Natural killer cell (primary cell): ENCODE data around the gene MIA3. TPM values are rescaled to one million over a fixed set of nuclear protein-coding genes. Genes with fewer than 3 reads are reported as not detected.

Experiments used
- ATAC-seq, 3 donors: fragments of 150-1000 bp in 2 of 3; fragments of 200-7000 bp in 1 of 3; cut with Tn5 transposase; 1 replicate in 1 of 3; 2 replicates in 2 of 3; pipeline ENCODE4 v1.10.0; 2021; ENCODE audit warnings: mild to moderate bottlenecking in 2 of 3, moderate library complexity in 2 of 3
- DNase-seq, 2 donors: peaks; one replicate each; pipeline versions ENCODE4 v3.0.0 to v3.0.0-alpha.2; 2013 to 2021; ENCODE audit warnings: mixed read lengths in 1 of 2
- H3K27ac ChIP-seq: one replicate; pipeline ENCODE4 v1.5.1; 2013; ENCODE audit warnings: mild to moderate bottlenecking, low read length
- H3K27me3 ChIP-seq: one replicate; pipeline ENCODE4 v1.6.1; 2013; ENCODE audit warnings: low read length; ENCODE audit not compliant: control insufficient read depth, insufficient read depth
- H3K36me3 ChIP-seq: one replicate; pipeline ENCODE4 v1.6.1; 2013; ENCODE audit warnings: low read length; ENCODE audit not compliant: control insufficient read depth, insufficient read depth
- H3K4me1 ChIP-seq: one replicate; pipeline ENCODE4 v1.6.1; 2013; ENCODE audit warnings: low read length; ENCODE audit not compliant: control insufficient read depth, insufficient read depth
- H3K4me3 ChIP-seq: one replicate; pipeline ENCODE4 v1.5.1; 2013; ENCODE audit warnings: low read length
- H3K9me3 ChIP-seq: one replicate; pipeline ENCODE4 v1.6.1; 2013; ENCODE audit warnings: low read length; ENCODE audit not compliant: control insufficient read depth, insufficient read depth
- H3K27ac Mint-ChIP-seq, 2 donors: one replicate each; pipeline ENCODE4 v1.8.0; 2022; ENCODE audit warnings: mild to moderate bottlenecking in 2 of 2, mixed read lengths in 2 of 2, moderate library complexity in 1 of 2
- H3K27me3 Mint-ChIP-seq, 2 donors: one replicate each; pipeline ENCODE4 v1.8.0; 2022; ENCODE audit warnings: low read depth in 2 of 2, mixed read lengths in 2 of 2
- H3K36me3 Mint-ChIP-seq: one replicate; pipeline ENCODE4 v1.8.0; 2022; ENCODE audit warnings: mixed read lengths
- H3K4me1 Mint-ChIP-seq, 2 donors: one replicate each; pipeline ENCODE4 v1.8.0; 2022; ENCODE audit warnings: mixed read lengths in 2 of 2
- H3K4me3 Mint-ChIP-seq: one replicate; pipeline ENCODE4 v1.8.0; 2022; ENCODE audit warnings: mild to moderate bottlenecking, moderate library complexity, mixed read lengths
- H3K9me3 Mint-ChIP-seq, 2 donors: one replicate each; pipeline ENCODE4 v1.8.0; 2022; ENCODE audit warnings: mixed read lengths in 2 of 2
- WGBS: methylation state at CpG from one replicate; pipeline ENCODE4 v1.1.7; 2013; ENCODE audit warnings: missing lambda C conversion rate; ENCODE audit not compliant: insufficient coverage; 5-methylcytosine and 5-hydroxymethylcytosine counted together
- intact Hi-C: fragments of 100-400 bp; cut with micrococcal nuclease; formaldehyde crosslinking; loops from one replicate; pipeline ENCODE4 v1.14.2; 2022
- total RNA-seq, 4 donors: library from RNA; stranded (reverse); fragments of 120-200 nt in 1 of 4; gene quantifications; one replicate each; pipeline versions ENCODE4 v1.2.3 to v1.2.4, GENCODE V29; 2013 to 2022
- TF ChIP-seq, protein P1 (sequence below): fragments of 200-600 bp; IDR thresholded peaks from one replicate; pipeline ENCODE4 v1.8.0; 2022; ENCODE audit warnings: antibody characterized with exemption

MIA3 gene
- total RNA-seq, 3 donors from 2014 or later (not counting 1 experiment from before 2014, with no cell fraction given) = 87.0 to 98.8 (median 94.0) TPM

DNA sequence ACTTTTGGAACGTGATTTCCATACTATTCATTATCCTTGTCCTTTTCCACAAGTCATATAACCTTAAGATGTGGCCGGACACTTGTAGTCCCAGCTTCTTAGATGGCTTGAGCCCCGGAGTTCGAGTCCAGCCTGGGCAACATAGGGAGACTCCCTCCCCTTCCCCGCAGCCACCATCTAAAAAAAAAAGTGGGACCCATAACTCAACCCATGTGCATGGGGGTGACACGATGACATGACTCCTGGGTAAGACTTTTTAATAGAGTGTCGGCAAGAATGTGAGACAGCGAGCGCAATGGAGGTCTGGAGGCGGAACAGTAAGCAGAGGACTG lies 25.7 kb downstream of the MIA3 start:
- TF ChIP-seq, protein P1, sequence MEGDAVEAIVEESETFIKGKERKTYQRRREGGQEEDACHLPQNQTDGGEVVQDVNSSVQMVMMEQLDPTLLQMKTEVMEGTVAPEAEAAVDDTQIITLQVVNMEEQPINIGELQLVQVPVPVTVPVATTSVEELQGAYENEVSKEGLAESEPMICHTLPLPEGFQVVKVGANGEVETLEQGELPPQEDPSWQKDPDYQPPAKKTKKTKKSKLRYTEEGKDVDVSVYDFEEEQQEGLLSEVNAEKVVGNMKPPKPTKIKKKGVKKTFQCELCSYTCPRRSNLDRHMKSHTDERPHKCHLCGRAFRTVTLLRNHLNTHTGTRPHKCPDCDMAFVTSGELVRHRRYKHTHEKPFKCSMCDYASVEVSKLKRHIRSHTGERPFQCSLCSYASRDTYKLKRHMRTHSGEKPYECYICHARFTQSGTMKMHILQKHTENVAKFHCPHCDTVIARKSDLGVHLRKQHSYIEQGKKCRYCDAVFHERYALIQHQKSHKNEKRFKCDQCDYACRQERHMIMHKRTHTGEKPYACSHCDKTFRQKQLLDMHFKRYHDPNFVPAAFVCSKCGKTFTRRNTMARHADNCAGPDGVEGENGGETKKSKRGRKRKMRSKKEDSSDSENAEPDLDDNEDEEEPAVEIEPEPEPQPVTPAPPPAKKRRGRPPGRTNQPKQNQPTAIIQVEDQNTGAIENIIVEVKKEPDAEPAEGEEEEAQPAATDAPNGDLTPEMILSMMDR = no peak
- H3K9me3 ChIP-seq = no peaks in the 10 kb centered on the region
- H3K27me3 ChIP-seq = no peaks in the 10 kb centered on the region
- peak overlapping the region; percentile 72 for H3K4me3 ChIP-seq
- H3K36me3 ChIP-seq = peaks cover 21% of the 10 kb centered on the region
- peak overlapping the region; percentile 91 for H3K4me3 Mint-ChIP-seq
- H3K36me3 Mint-ChIP-seq = no peaks in the 10 kb centered on the region
- 8% methylated on average over 9 of the region's 10 CpGs for WGBS
- peak overlapping the region; percentile 99 for H3K27ac ChIP-seq
- H3K27ac Mint-ChIP-seq = peak overlapping the region; percentile 98
- no peaks in the 10 kb centered on the region for H3K9me3 Mint-ChIP-seq
- H3K27me3 Mint-ChIP-seq = no peaks in the 10 kb centered on the region
- H3K4me1 Mint-ChIP-seq = peaks cover 25% of the 10 kb centered on the region in 2 donors
- intact Hi-C loops = no loop called here
- ATAC-seq = no peak
- peaks cover 10% of the 10 kb centered on the region for H3K4me1 ChIP-seq
- DNase-seq = no peak

DNA sequence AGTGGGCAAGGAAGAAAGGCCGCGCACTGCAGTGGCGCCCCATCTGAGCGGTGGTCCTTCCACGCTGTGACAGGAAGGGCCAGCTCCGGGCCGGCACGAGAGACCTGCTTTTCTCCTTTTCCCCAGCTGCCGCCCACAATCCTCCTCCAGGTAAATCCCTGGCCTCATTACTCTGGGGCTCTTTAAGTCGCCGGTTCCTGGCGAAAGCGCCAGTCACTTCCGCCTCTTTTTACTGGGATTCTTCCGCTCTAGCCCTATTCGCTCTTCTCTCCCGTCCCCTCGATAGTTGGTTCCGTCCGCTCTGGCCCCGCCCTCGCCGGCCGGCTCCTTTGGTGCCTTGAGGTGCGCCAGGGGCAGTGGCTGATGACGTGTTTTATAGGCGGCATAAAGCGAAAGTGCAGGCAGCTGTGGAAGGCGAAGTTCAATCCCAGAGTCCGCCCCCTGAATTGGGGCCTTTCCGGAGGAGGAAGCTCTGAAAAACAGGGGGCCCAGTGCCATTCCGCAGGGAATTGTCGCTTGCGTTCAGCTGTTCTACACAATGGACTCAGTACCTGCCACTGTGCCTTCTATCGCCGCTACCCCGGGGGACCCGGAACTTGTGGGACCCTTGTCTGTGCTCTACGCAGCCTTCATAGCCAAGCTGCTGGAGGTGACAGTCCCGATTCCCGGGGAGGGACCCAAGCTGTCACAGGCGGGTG lies 26.2 kb downstream of the MIA3 start:
- H3K27me3 ChIP-seq = no peaks in the 10 kb centered on the region
- H3K9me3 Mint-ChIP-seq = no peaks in the 10 kb centered on the region
- intact Hi-C loops = loop anchor here (1.0 kb wide), 2 partner anchors 11 to 68 kb away; partner anchors contain the start of genes AIDA and BROX
- WGBS = under 1% methylated on average over 42 of the region's 42 CpGs
- DNase-seq (peak; percentile 96 to 98), ATAC-seq (peak; percentile 90 to 99 (median 96))
- TF ChIP-seq, protein P1 = no peak
- H3K36me3 Mint-ChIP-seq = no peaks in the 10 kb centered on the region
- peaks cover 25% of the 10 kb centered on the region in 2 donors for H3K4me1 Mint-ChIP-seq
- H3K36me3 ChIP-seq = peaks cover 24% of the 10 kb centered on the region
- peak overlapping the region; percentile 99 for H3K27ac ChIP-seq
- H3K4me1 ChIP-seq = peaks cover 10% of the 10 kb centered on the region
- peak overlapping the region; percentile 72 for H3K4me3 ChIP-seq
- H3K9me3 ChIP-seq = no peaks in the 10 kb centered on the region
- peak overlapping the region; percentile 98 for H3K27ac Mint-ChIP-seq
- no peaks in the 10 kb centered on the region for H3K27me3 Mint-ChIP-seq
- H3K4me3 Mint-ChIP-seq = peak overlapping the region; percentile 91

DNA sequence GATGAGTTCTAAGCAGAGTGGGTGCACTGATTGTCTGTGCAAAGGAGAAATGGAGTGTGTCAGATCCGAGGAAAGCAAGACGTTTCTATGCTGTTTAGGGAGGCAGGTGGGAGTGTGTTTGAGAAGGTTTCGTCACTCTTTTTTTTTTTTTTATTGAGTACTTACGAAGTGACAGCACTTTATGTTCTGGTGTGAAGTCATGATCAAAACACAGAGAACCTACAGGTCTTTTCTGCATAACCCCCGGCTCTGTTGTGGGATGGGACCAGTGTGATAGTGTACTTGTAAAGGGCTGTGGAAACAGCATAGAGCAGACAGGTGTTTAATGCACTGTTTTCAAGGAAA lies 26.7 kb downstream of the MIA3 start:
- 1% methylated on average over 5 of the region's 5 CpGs for WGBS
- intact Hi-C loops = loop anchor here (1.0 kb wide), 2 partner anchors 11 to 68 kb away; partner anchors contain the start of genes AIDA and BROX
- no peaks in the 10 kb centered on the region for H3K9me3 ChIP-seq

More for the DNA sequence above, 26.7 kb downstream of the MIA3 start:
- DNase-seq (peak in 1 of 2 donors; percentile 75), ATAC-seq (peak; percentile 38 to 65 (median 49))
- Histone ChIP-seq H3K27me3 (no peaks in the 10 kb centered on the region), H3K36me3 (peaks cover 27% of the 10 kb centered on the region), H3K27ac (peak overlapping the region; percentile 99), H3K4me3 (peak overlapping the region; percentile 72), H3K4me1 (peaks cover 10% of the 10 kb centered on the region)
- H3K27ac Mint-ChIP-seq = peak overlapping the region; percentile 98
- peaks cover 25% of the 10 kb centered on the region in 2 donors for H3K4me1 Mint-ChIP-seq
- H3K4me3 Mint-ChIP-seq = peak overlapping the region; percentile 91
- no peaks in the 10 kb centered on the region for H3K36me3 Mint-ChIP-seq
- no peaks in the 10 kb centered on the region for H3K27me3 Mint-ChIP-seq
- H3K9me3 Mint-ChIP-seq = no peaks in the 10 kb centered on the region
- TF ChIP-seq, protein P1 = no peak
